Measurements from ENCODE around the gene RCCD1. TPM values are rescaled to one million over a fixed set of nuclear protein-coding genes. Genes with fewer than 3 reads are reported as not detected.

RCCD1 gene
- total RNA-seq, 3 donors from 2014 or later: 18.5 to 21.5 (median 20.7) TPM

- peak; percentile 26 to 73 (median 53) for DNase-seq
Measured at GRCh38 chr15:90915808-90916440, 38.8 kb upstream of the RCCD1 start.

GRCh38 chr15:90916461-90916860, 38.2 kb upstream of the RCCD1 start:
- no peak for ATAC-seq
- TF ChIP-seq CTCF (IDR thresholded peaks at IDR 0.05): no peak
- H3K36me3 ChIP-seq (ENCODE audit: low read depth): peaks cover 25% of the 10 kb centered on the region
- peak in 1 of 3 donors; percentile 30 for DNase-seq
- H3K9me3 ChIP-seq: no peaks in the 10 kb centered on the region
- intact Hi-C loops (cut with DNase I, micrococcal nuclease): no loop called here
- no peak overlapping the region for H3K4me3 ChIP-seq
- no peaks in the 10 kb centered on the region for H3K4me1 ChIP-seq (ENCODE audit: low read depth)

More at GRCh38 chr15:90915808-90916440, 38.8 kb upstream of the RCCD1 start:
- peak; percentile 47 for ATAC-seq
- H3K36me3 ChIP-seq (ENCODE audit: low read depth): peaks cover 29% of the 10 kb centered on the region
- intact Hi-C loops (cut with DNase I, micrococcal nuclease): no loop called here
- H3K9me3 ChIP-seq: no peaks in the 10 kb centered on the region
- no peaks in the 10 kb centered on the region for H3K4me1 ChIP-seq (ENCODE audit: low read depth)
- no peak for TF ChIP-seq CTCF (IDR thresholded peaks at IDR 0.05)
- H3K4me3 ChIP-seq: no peak overlapping the region

- DNase-seq: no peak
- Histone ChIP-seq H3K9me3 (no peaks in the 10 kb centered on the region), H3K4me1 (ENCODE audit: low read depth) (no peaks in the 10 kb centered on the region), H3K36me3 (ENCODE audit: low read depth) (peaks cover 16% of the 10 kb centered on the region), H3K4me3 (no peak overlapping the region)
- no peak for TF ChIP-seq CTCF (IDR thresholded peaks at IDR 0.05)
- ATAC-seq: no peak
- intact Hi-C loops (cut with DNase I, micrococcal nuclease): no loop called here
Measured at GRCh38 chr15:90917569-90917968, 37.1 kb upstream of the RCCD1 start.

- Histone ChIP-seq H3K36me3 (ENCODE audit: low read depth) (peaks cover 10% of the 10 kb centered on the region), H3K4me1 (ENCODE audit: low read depth) (no peaks in the 10 kb centered on the region), H3K4me3 (no peak overlapping the region), H3K9me3 (no peaks in the 10 kb centered on the region)
- ATAC-seq (no peak), DNase-seq (peak in 1 of 3 donors; percentile 36)
- intact Hi-C loops (cut with DNase I, micrococcal nuclease): no loop called here
- no peak for TF ChIP-seq CTCF (IDR thresholded peaks at IDR 0.05)
Measured at GRCh38 chr15:90918034-90918788, 36.5 kb upstream of the RCCD1 start.

- intact Hi-C loops (cut with DNase I, micrococcal nuclease): no loop called here
- H3K4me3 ChIP-seq: no peak overlapping the region
- DNase-seq: peak in 1 of 3 donors; percentile 4
- no peaks in the 10 kb centered on the region for H3K9me3 ChIP-seq
- no peak for TF ChIP-seq CTCF (IDR thresholded peaks at IDR 0.05)
- ATAC-seq: no peak
- no peaks in the 10 kb centered on the region for H3K4me1 ChIP-seq (ENCODE audit: low read depth)
- peaks cover 6% of the 10 kb centered on the region for H3K36me3 ChIP-seq (ENCODE audit: low read depth)
Measured at GRCh38 chr15:90918835-90919234, 35.8 kb upstream of the RCCD1 start.
